ENCODE measurements around the gene THEM5.

DNA sequence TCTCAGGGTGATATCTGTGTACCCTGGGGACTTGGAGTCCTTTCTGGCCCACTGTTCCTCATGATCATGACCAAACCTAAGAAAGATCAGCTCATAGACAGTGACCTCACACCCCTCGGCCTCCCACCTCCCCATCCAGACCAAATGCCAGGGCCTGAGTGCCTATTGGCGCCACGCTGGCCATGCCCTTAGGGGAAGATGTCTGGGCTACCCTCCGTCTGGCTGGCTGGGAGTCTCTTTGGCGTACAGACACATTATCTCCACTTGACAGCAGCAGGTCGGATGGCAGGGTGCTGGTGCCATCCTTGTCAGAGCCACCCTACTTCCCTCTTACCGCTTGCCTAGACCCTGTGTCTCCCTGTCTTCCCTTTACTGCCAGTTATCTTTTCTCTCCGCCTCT is 30.3 kb downstream of the THEM5 start:
- no peak for TF ChIP-seq ZNF274 (IDR thresholded peaks at IDR 0.05; ENCODE audit: low read depth, low read length)
- TF ChIP-seq YY1 (IDR thresholded peaks at IDR 0.05; ENCODE audit: insufficient read depth, insufficient read length): no peak
- TF ChIP-seq SUZ12 (IDR thresholded peaks at IDR 0.05; ENCODE audit: extremely low read depth, insufficient read depth, insufficient read length): no peak

Data from NT2/D1 (cell line).